Stomach (tissue), 4 donors: Measurements from ENCODE around the gene CD2AP.

Experiments used
- CTCF ChIP-seq, 7 experiments: fragments of 450-650 bp in 4 of 7; fragments of 200-600 bp in 3 of 7; sonication (generic) in 3 of 7; IDR thresholded peaks; one replicate each; pipeline ENCODE4 v1.5.1; 2016 to 2019; ENCODE audit warnings: antibody characterized with exemption in 7 of 7, control low read depth in 2 of 7, mild to moderate bottlenecking in 1 of 7
- EP300 ChIP-seq: sonication (generic); formaldehyde crosslinking; IDR thresholded peaks from one replicate; pipeline ENCODE4 v1.6.1; 2017; ENCODE audit warnings: antibody characterized with exemption
- POLR2A ChIP-seq, 4 donors: fragments of 450-650 bp; IDR thresholded peaks; one replicate each; pipeline ENCODE4 v1.6.1; 2016; ENCODE audit warnings: antibody characterized with exemption in 4 of 4, control low read depth in 2 of 4, mild to moderate bottlenecking in 1 of 4, moderate library complexity in 1 of 4
- POLR2AphosphoS5 ChIP-seq, 3 donors: sonication (generic); formaldehyde crosslinking; IDR thresholded peaks; one replicate each; pipeline ENCODE4 v1.6.1; 2016; ENCODE audit warnings: antibody characterized with exemption in 3 of 3

DNA sequence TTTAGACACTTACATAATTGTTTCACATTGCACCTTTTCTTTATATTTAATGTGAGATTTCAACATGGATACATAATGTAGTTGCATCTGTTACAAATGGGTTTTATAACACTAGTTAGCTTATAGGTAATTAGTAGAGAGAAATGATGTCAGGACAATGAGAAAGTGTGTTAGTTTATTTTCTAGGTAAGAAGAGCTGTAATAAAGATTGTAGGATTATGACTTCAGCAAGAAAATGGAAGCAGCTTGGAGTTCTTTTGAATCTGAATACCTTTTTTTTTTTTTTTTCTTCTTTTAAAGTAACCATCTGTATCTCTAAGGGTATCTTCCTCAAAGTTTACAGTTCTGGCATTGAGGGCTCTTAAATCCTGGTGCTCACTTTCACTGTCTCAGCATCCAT lies 35.3 kb downstream of the CD2AP start:
- TF ChIP-seq CTCF (IDR thresholded peaks at IDR 0.05): no peak
- TF ChIP-seq EP300: no peak
- TF ChIP-seq POLR2A (IDR thresholded peaks at IDR 0.05): no peak
- TF ChIP-seq POLR2AphosphoS5 (IDR thresholded peaks at IDR 0.05): no peak
